Measurements from ENCODE around the gene CARD9.

CARD9 gene

GRCh38 chr9:136366826-136367225, 6.6 kb downstream of the CARD9 start:
- FAIRE-seq (no peak), DNase-seq (ENCODE audit: insufficient read length, low spot score) (no peak)
- TF ChIP-seq POLR2A (IDR thresholded peaks at IDR 0.05; ENCODE audit: low read depth, low read length): no peak

GRCh38 chr9:136365775-136366222, 7.7 kb downstream of the CARD9 start:
- no peak for DNase-seq (ENCODE audit: insufficient read length, low spot score)
- no peak for FAIRE-seq
- TF ChIP-seq POLR2A (IDR thresholded peaks at IDR 0.05; ENCODE audit: low read depth, low read length): no peak

GRCh38 chr9:136364942-136365774, 8.3 kb downstream of the CARD9 start:
- no peak for FAIRE-seq
- no peak for DNase-seq (ENCODE audit: insufficient read length, low spot score)
- TF ChIP-seq POLR2A (IDR thresholded peaks at IDR 0.05; ENCODE audit: low read depth, low read length): no peak

- FAIRE-seq (no peak), DNase-seq (ENCODE audit: insufficient read length, low spot score) (no peak)
- 0 out of 2 replicates have a peak, but pooled peaks have one; percentile 6 for TF ChIP-seq POLR2A (IDR thresholded peaks at IDR 0.05; ENCODE audit: low read depth, low read length)
These were observed 9.3 kb downstream of the CARD9 start for GRCh38 chr9:136363949-136364748.

- peak; percentile 100 for DNase-seq (ENCODE audit: insufficient read length, low spot score)
- FAIRE-seq: peak; percentile 92
- TF ChIP-seq POLR2A (IDR thresholded peaks at IDR 0.05; ENCODE audit: low read depth, low read length): peak; percentile 71
These were observed 10.1 kb downstream of the CARD9 start, which contains the start of gene DNLZ for GRCh38 chr9:136363106-136363948. TSS of gene DNLZ (minus strand) at chr9:136363744. CDS start at chr9:136363714, 30 bp downstream.

- TF ChIP-seq POLR2A (IDR thresholded peaks at IDR 0.05; ENCODE audit: low read depth, low read length): no peak
- FAIRE-seq (no peak), DNase-seq (ENCODE audit: insufficient read length, low spot score) (no peak)
These were observed 11.1 kb downstream of the CARD9 start for GRCh38 chr9:136362450-136362784.

GRCh38 chr9:136361754-136362449, 11.6 kb downstream of the CARD9 start:
- no peak for TF ChIP-seq POLR2A (IDR thresholded peaks at IDR 0.05; ENCODE audit: low read depth, low read length)
- no peak for DNase-seq (ENCODE audit: insufficient read length, low spot score)
- FAIRE-seq: no peak

GRCh38 chr9:136361047-136361753, 12.3 kb downstream of the CARD9 start:
- TF ChIP-seq POLR2A (IDR thresholded peaks at IDR 0.05; ENCODE audit: low read depth, low read length): no peak
- no peak for FAIRE-seq

GRCh38 chr9:136359774-136360718, 13.4 kb downstream of the CARD9 start:
- DNase-seq (ENCODE audit: insufficient read length, low spot score) (no peak), FAIRE-seq (no peak)
- no peak for TF ChIP-seq POLR2A (IDR thresholded peaks at IDR 0.05; ENCODE audit: low read depth, low read length)

More at GRCh38 chr9:136361047-136361753, 12.3 kb downstream of the CARD9 start:
- no peak for DNase-seq (ENCODE audit: insufficient read length, low spot score)

GRCh38 chr9:136358888-136359287, 14.6 kb downstream of the CARD9 start:
- DNase-seq (ENCODE audit: insufficient read length, low spot score) (no peak), FAIRE-seq (no peak)
- TF ChIP-seq POLR2A (IDR thresholded peaks at IDR 0.05; ENCODE audit: low read depth, low read length): no peak

- TF ChIP-seq POLR2A (IDR thresholded peaks at IDR 0.05; ENCODE audit: low read depth, low read length): no peak
- DNase-seq (ENCODE audit: insufficient read length, low spot score) (no peak), FAIRE-seq (no peak)
These were observed 15.5 kb downstream of the CARD9 start for GRCh38 chr9:136358016-136358415.

Data from H54 (cell line).